ENCODE measurements around the gene SDK1. TPM values are rescaled to one million over a fixed set of nuclear protein-coding genes. Genes with fewer than 3 reads are reported as not detected.

Gene SDK1
- total and polyA plus RNA-seq, 2 of the 8 experiments (the other 6 are each of a cell fraction or from before 2014, with no cell fraction given) = 3.3 to 7.2 TPM

GRCh38 chr7:3844540-3845151 is 543.6 kb downstream of the SDK1 start:
- POLR2A ChIA-PET (ENCODE audit: partially characterized antibody) = no interaction called here
- no peak for FAIRE-seq
- CTCF ChIA-PET (ENCODE audit: partially characterized antibody) = no interaction called here
- TF ChIP-seq SIX5 (IDR thresholded peaks at IDR 0.05; ENCODE audit: low read depth, low read length) = no peak
- no peak for TF ChIP-seq BRCA1 (IDR thresholded peaks at IDR 0.05; ENCODE audit: low read depth, low read length)
- no peak for TF ChIP-seq ZNF274 (IDR thresholded peaks at IDR 0.05; ENCODE audit: borderline replicate concordance, extremely low read depth, low read length)
- no peak for TF ChIP-seq HDAC2 (IDR thresholded peaks at IDR 0.05; ENCODE audit: borderline replicate concordance in 1 of 2, low read depth in 2 of 2, low read length in 2 of 2)
- TF ChIP-seq POLR2AphosphoS5 (IDR thresholded peaks at IDR 0.05; ENCODE audit: low read depth, low read length) = no peak
- no peak for TF ChIP-seq SP1 (IDR thresholded peaks at IDR 0.05; ENCODE audit: low read depth, low read length)
- no peak for TF ChIP-seq EZH2 (IDR thresholded peaks at IDR 0.05; ENCODE audit: low read depth, low read length, severe bottlenecking)
- TF ChIP-seq TCF12 (IDR thresholded peaks at IDR 0.05; ENCODE audit: low read depth, low read length) = no peak
- TF ChIP-seq BCL11A (IDR thresholded peaks at IDR 0.05; ENCODE audit: low read depth in 2 of 2, low read length in 2 of 2) = no peak
- TF ChIP-seq TBP (IDR thresholded peaks at IDR 0.05; ENCODE audit: low read depth, low read length) = no peak
- no peak for TF ChIP-seq SP2 (IDR thresholded peaks at IDR 0.05; ENCODE audit: low read length)
- TF ChIP-seq KDM4A (IDR thresholded peaks at IDR 0.05; ENCODE audit: low read depth, low read length, severe bottlenecking) = no peak
- no peak for TF ChIP-seq NRF1 (IDR thresholded peaks at IDR 0.05; ENCODE audit: low read depth, low read length)
- no peak for TF ChIP-seq BACH1 (IDR thresholded peaks at IDR 0.05; ENCODE audit: low read length)
- TF ChIP-seq JUND (IDR thresholded peaks at IDR 0.05; ENCODE audit: low read length) = no peak
- no peak for TF ChIP-seq FOSL1 (IDR thresholded peaks at IDR 0.05; ENCODE audit: insufficient read depth, low read depth, low read length)

More at GRCh38 chr7:3844540-3845151, 543.6 kb downstream of the SDK1 start:
- Histone ChIP-seq H3K27me3 (replicated peaks in 1 of 4; ENCODE audit: control insufficient read depth in 3 of 4, extremely low read depth in 1 of 4, insufficient read depth in 3 of 4, low read length in 3 of 4) (no peaks in the 10 kb centered on the region), H3K4ac (replicated peaks; ENCODE audit: insufficient read length, low read depth, low read length) (no peak overlapping the region), H2BK120ac (replicated peaks; ENCODE audit: low read depth, low read length) (no peak overlapping the region), H3K4me2 (ENCODE audit: insufficient read depth in 1 of 2, low read depth in 2 of 2, low read length in 2 of 2) (no peak overlapping the region), H2BK12ac (ENCODE audit: low read depth, low read length) (no peak overlapping the region), H2AFZ (ENCODE audit: low read length) (no peak overlapping the region), H3K79me1 (ENCODE audit: low read depth, low read length) (no peaks in the 10 kb centered on the region), H3K79me2 (ENCODE audit: control insufficient read depth in 1 of 2, insufficient read depth in 2 of 2, low read length in 2 of 2) (no peaks in the 10 kb centered on the region), H3K56ac (replicated peaks; ENCODE audit: insufficient read length, low read depth, low read length) (no peak overlapping the region), H3K4me1 (replicated peaks in 1 of 4; ENCODE audit: control insufficient read depth in 3 of 4, insufficient read depth in 4 of 4, low read length in 3 of 4) (no peaks in the 10 kb centered on the region), H4K20me1 (replicated peaks in 1 of 2; ENCODE audit: control insufficient read depth in 1 of 2, insufficient read depth in 2 of 2, low read length in 2 of 2) (no peaks in the 10 kb centered on the region), H2BK15ac (ENCODE audit: low read length) (no peak overlapping the region), H2BK20ac (ENCODE audit: low read length) (no peak overlapping the region), H4K5ac (ENCODE audit: insufficient read length, low read depth, low read length) (no peak overlapping the region), H3K27ac (ENCODE audit: low read depth, low read length) (no peak overlapping the region), H3K23ac (ENCODE audit: insufficient read length) (no peak overlapping the region), H3K9me3 (ENCODE audit: insufficient read depth in 2 of 2, low read depth in 1 of 2, low read length in 1 of 2) (no peaks in the 10 kb centered on the region), H3K36me3 (ENCODE audit: control insufficient read depth in 2 of 4, insufficient read depth in 4 of 4, low read length in 3 of 4) (no peaks in the 10 kb centered on the region), H2BK5ac (ENCODE audit: low read depth, low read length) (no peak overlapping the region), H3K14ac (ENCODE audit: insufficient read length) (no peak overlapping the region), H2AK5ac (ENCODE audit: low read depth, low read length) (no peak overlapping the region), H3K18ac (ENCODE audit: extremely low read depth, low read length) (no peak overlapping the region), H3K4me3 (ENCODE audit: extremely low read depth in 1 of 4, insufficient read depth in 2 of 4, low read depth in 3 of 4, low read length in 4 of 4) (no peak overlapping the region), H3K23me2 (ENCODE audit: low read depth, low read length) (no peaks in the 10 kb centered on the region), H3K9ac (replicated peaks in 1 of 4; ENCODE audit: extremely low read depth in 1 of 4, low read depth in 3 of 4, low read length in 3 of 4) (no peak overlapping the region), H4K91ac (replicated peaks; ENCODE audit: insufficient read length, low read length) (no peak overlapping the region), H4K8ac (ENCODE audit: extremely low read depth, insufficient read depth, low read length) (no peak overlapping the region)
- WGBS, 2 experiments (ENCODE audit: extremely low coverage in 1 of 2, insufficient coverage in 1 of 2, insufficient read length in 1 of 2, insufficient replicate concordance in 2 of 2, low coverage in 1 of 2, low lambda C conversion rate in 2 of 2, missing lambda C conversion rate in 1 of 2) = 93% methylated on average over 10 of the region's 10 CpGs; no CpG with 5 or more reads in 1 of the 2 experiments
- DNase-seq (ENCODE audit: low read depth in 1 of 2, low spot score in 2 of 2) = no peak
